HG02678 (cell line): ENCODE measurements around the gene ADGRF3.
"Not testable (repeated sequence)": the region's sequence is repeated elsewhere in the genome, so short reads cannot be mapped to it uniquely, and the experiment has no call there.

ENCODE experiments used
- ATAC-seq: cut with Tn5 transposase; IDR thresholded peaks from one replicate; pipeline ENCODE4 v1.9.1; 2021; ENCODE audit warnings: mild to moderate bottlenecking, moderate library complexity; ENCODE audit not compliant: unreplicated experiment

Gene ADGRF3, protein sequence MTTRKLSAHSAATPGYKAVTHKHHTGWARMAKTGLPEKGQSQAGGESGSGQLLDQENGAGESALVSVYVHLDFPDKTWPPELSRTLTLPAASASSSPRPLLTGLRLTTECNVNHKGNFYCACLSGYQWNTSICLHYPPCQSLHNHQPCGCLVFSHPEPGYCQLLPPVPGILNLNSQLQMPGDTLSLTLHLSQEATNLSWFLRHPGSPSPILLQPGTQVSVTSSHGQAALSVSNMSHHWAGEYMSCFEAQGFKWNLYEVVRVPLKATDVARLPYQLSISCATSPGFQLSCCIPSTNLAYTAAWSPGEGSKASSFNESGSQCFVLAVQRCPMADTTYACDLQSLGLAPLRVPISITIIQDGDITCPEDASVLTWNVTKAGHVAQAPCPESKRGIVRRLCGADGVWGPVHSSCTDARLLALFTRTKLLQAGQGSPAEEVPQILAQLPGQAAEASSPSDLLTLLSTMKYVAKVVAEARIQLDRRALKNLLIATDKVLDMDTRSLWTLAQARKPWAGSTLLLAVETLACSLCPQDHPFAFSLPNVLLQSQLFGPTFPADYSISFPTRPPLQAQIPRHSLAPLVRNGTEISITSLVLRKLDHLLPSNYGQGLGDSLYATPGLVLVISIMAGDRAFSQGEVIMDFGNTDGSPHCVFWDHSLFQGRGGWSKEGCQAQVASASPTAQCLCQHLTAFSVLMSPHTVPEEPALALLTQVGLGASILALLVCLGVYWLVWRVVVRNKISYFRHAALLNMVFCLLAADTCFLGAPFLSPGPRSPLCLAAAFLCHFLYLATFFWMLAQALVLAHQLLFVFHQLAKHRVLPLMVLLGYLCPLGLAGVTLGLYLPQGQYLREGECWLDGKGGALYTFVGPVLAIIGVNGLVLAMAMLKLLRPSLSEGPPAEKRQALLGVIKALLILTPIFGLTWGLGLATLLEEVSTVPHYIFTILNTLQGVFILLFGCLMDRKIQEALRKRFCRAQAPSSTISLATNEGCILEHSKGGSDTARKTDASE

DNA sequence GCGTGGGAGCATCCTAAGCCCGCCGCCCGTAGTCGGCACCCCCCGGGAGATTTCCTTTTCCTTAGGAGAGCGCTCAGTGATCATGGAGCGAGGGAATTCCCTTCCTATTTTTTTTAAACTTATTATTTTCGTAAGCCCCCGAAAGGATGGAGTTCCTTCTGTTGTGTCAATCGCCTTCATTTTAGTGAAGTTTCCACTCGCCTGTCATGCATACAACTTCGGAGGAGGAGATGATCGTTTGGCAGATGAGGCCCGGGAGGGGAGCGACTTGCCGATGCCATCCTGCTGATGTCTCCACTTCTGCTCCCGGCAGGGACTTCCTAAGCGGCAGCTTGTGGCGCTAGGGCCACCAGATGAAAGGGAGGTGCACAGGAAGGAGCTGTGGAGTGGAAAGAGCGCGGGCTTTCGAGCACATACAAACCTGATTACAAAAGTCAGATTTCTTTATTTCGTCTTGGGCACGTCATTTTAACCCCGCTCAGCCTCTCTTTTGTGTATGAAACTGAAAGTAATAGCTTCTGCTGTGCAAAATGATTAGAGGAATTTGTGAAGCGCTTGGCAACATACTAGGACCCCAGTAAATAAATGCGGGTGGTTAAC is at the start of gene ADGRF3:
Gene ADGRF3 (minus strand): TSS at position 336 of the 600 bp plus-strand sequence. CDS start 555 bp downstream, outside the sequence.
- ATAC-seq, result no peak

DNA sequence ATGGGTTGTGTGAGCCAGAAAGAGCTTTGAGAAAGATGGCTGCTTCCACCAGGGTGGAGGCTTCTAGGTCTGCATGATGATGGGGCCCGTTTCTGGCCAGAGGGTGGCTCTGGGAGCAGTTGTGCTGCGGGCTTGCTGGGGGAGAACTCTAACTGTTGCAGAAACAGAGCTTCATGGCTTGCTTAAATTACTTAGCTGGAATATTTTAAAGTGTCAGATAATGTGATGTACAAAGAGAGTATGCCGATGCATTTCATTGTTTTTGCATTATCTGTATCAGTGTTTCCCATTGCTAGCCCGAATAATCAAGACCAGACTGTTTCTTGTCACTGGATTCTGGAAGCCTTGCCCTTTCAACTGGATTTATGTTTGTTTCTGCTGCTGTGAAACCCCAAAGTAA is 48.8 kb upstream of the ADGRF3 start:
- no peak for ATAC-seq

DNA sequence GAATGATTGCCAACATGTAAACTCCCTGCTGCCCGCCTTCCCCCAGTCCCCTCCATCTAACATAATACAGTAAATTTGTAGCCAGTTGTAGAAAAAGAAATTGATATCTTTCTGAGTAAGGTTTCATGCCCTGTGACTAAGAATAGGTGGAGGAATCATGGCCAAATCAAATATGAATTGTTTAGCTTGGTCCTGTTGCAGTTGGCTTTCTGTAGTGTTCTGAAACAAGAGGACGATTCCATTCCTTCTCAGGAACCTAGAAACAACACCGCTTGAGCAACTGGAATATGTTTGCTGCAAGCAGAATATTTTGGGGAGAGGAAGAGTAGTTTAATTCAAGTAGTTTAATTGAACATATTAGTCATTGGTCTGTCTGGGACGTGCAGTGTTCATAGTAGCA is 48.1 kb upstream of the ADGRF3 start:
- ATAC-seq, result no peak

DNA sequence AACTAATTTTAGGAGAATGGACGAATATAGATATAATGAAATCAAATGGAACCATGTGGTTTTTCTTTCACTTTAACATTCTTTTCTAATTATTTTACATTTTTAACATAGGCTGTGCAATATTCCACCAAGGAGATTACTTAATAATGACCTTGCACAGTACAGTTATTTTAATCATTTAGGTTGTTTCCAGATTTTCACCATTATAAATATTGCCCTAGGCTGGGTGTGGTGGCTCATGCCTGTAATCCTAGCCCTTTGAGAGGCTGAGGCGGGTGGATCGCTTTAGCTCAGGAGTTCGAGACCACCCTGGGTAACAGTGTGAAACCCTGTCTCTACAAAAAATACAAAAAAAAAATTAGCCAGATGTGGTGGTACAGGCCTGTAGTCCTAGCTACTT is 40.6 kb upstream of the ADGRF3 start:
- ATAC-seq, result no peak

DNA sequence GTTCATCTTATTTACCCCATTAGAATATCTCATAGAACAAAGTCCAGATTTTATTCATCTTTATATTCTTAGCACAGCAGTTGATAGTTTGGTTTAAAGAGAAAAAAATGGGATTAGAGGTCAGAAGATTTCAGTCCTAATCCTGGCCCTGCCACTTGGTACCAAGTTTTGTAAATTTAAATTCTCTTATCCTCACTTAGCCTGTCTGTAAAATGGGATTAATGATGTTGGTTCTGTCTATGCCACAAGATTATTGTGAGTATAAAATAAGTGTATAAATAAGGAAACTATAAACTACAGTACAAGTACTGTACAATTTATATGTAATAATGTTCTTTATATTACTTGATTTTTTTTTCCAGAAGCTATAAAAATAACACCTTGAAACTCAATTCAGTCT is 38.0 kb upstream of the ADGRF3 start:
- no peak for ATAC-seq

DNA sequence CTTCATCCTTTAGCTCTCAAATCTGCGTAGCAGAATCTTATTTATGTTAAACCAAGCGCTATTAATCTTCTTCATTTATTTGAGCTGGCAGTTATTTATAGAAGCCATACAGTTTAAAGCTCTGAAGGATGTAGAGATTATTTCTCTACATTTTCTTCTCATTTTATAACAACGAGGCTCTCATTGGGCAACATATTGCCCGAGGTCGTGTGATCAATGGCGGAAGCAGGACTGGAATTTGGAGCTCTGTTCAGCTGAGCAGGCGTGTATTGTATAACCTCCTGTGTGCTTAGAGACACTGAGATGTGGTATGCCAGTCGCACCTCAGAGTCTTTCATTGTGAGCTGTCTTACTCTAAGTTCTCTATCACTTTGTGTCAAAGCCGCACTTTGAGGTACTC is 37.6 kb upstream of the ADGRF3 start:
- ATAC-seq, result no peak

DNA sequence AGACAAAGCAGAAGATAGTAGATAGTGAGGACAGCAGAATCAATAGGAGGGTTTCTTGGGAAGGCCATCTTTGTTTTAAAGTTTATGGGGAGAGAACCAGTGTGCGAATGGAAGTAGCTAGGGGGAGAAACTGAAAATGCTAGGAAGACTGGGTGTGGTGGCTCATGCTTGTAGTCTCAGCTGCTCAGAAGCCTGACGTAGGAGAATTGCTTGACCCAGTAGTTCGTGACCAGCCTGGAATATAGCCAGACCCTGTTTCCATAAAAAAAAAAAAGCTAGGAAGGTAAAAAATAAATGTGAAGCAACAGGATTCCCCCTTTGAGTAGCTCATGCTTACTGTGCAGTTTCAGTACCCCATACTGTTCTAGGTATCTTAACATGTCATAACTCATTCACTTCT is 36.0 kb upstream of the ADGRF3 start:
- ATAC-seq, result no peak

DNA sequence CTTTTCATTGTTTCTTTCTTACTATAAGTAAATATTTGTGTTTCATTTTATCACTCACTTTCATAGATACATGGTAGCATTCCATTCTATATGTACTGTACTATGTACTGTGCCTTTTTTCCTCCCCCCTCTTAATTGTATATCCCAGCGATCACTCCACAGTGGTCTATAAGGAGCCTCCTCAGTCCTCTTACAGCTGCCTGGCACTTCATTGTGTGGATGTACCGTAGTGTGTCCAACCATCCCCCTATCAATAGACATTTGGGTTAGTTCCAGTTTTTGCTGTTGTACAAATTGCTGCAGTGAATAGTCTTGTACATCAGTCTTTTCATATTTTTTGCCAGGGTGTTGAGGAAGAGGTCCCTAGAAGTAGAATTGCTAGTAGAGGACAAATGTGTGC is 33.7 kb upstream of the ADGRF3 start:
- ATAC-seq, result no peak

DNA sequence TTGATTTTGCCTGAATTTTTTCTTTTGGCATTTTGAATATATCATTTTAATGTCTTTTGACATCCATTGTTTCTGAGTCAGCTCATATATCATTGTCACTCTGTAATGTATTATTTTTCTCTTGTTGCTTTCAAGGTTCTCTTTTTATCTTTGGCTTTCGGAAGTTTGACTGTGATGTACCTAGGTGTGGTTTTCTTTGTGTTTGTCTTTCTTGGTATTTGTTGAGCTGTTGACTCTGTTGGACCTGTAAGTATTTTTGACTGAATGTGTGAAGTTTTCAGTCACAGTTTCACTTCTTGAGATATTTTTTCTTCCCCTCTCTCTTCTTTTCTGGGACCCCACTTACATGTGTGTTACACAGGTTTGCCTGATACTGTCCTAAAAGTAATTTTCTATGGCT is 30.2 kb upstream of the ADGRF3 start:
- ATAC-seq, result no peak

DNA sequence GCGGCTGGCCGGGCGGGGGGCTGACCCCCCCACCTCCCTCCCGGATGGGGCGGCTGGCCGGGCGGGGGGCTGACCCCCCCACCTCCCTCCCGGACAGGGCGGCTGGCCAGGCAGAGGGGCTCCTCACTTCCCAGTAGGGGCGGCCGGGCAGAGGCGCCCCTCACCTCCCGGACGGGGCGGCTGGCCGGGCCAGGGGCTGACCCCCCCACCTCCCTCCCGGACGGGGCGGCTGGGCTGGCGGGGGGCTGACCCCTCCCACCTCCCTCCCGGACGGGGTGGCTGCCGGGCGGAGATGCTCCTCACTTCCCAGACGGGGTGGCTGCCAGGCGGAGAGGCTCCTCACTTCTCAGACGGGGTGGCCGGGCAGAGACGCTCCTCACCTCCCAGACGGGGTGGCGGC is 24.3 kb upstream of the ADGRF3 start:
- ATAC-seq, result not testable (repeated sequence)

DNA sequence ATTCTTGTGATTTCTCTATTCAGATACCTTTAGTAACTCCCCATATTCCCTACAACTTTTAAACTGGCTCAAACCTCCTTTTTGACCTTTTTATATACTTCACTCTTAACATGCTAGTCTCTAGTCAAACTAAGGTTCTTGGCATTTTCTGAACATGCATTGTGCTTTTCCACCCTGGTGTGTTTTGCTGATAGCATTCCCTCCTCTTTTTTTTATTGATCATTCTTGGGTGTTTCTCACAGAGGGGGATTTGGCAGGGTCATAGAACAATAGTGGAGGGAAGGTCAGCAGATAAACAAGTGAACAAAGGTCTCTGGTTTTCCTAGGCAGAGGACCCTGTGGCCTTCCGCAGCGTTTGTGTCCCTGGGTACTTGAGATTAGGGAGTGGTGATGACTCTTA is 23.1 kb upstream of the ADGRF3 start:
- ATAC-seq, result not testable (repeated sequence)

DNA sequence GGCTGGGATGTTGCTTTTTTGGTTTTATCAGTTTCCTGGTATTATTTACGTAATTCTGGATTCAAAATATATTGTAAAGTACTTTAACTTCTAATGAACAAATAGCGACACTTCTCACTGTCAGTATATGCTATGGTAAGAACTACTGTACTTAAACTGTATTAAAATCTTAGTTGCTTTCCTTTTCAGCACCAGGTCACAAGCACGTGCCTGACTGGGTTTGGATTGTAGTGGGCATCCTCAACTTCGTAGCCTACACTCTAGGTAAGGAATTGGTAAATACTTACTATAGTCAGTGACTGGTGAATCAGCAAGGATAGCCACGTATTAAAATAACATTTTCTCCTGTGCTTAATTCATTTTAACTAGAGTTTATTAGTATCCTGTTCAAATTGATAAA is 20.4 kb upstream of the ADGRF3 start:
- no peak for ATAC-seq

DNA sequence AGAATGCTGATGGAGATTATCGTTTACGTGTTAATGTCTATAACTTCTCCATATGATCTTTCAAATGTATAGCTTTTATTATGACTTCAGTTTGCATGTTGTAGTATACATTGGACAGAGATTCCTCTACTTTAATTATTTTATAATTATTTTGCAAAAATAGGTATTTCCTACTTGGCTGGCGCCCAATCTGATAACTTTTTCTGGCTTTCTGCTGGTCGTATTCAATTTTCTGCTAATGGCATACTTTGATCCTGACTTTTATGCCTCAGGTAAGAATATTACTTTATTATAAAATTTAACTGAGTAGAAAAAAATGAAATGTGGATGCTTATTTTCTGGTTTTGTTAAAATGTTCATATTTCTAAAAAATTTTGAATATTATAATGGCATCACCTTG is 18.1 kb upstream of the ADGRF3 start:
- ATAC-seq, result no peak

DNA sequence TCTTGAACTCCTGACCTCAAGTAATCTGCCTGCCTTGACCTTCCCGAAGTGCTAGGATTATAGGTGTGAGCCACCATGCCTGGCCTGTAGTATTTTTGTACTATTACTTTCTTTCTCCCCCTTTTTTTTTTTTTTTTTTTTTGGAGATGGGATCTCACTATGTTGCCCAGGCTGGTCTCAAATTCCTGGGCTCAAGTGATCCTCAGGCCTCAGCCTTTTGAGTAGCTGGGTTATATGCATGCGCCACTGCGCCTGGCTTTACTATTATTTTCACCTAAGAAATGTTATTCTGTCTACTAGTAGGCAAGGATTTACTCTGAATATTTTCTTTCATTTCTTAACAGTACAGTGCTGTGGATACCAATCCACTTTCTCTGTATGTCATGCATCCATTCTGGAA is 17.4 kb upstream of the ADGRF3 start:
- ATAC-seq, result no peak

DNA sequence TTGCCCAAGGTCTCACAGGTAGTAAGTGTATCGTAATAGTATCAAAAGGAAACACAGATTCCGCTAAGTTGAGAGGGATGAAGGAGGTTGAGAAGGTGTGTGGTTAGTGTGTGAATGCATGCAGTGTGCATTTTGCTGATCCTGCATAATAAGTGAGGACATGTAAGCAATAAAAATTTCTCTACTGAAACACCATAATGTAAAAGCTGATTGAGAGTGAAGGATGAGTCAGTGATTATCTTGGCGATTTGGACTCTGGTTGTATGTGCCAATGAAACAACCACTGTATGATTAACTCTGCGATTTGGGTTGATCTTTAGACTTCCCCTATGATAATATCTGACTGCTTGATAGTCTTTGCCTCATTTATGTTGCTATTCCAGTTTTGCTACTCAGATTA is 16.7 kb upstream of the ADGRF3 start:
- ATAC-seq, result no peak

DNA sequence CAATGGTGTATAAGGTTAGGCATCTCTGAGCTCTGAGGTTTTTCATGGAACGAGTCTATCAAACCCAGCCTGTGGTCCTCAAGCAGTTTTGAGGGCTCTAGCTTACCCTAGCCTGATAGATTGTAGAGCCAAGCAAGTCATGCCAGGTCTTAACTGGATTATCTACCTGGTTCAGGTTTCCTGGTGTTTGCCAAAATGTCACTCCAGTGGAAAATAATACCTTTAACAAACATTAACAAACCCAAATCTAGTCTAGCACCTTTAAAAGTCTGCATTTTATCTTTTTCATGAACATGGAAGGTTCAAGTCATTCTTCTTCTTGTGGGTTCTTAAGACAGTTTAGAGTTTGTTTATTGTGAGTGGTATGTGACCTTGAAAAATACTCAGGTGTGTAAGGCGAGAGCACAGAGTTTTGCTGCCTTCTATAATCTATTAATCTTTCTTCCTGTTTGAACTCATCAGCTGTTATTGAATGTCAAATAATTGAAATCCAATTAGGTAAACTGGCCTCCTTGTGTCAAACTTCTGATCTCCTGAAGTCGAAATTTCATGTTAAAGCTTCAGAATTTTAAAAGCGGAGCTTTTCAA is 13.4 kb upstream of the ADGRF3 start:
- ATAC-seq, result no peak

DNA sequence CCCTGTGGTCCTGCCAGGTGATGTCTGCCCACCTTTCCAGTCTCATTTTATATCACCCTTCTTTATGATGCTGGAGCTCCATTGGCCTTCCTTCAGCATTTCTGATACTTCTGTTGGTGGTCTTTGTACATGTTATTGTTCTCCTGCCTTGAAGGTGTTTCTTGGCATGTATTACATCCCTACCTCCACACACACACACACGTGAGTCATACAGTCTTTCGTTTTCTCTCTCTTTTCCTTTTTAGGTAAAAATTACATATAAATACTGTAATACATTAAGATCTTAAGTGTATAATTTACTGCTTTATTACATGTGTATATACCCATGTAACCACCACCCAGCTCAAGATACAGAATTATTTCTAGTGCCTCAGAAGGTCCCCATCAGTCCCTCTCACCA is 10.2 kb upstream of the ADGRF3 start:
- ATAC-seq, result no peak

DNA sequence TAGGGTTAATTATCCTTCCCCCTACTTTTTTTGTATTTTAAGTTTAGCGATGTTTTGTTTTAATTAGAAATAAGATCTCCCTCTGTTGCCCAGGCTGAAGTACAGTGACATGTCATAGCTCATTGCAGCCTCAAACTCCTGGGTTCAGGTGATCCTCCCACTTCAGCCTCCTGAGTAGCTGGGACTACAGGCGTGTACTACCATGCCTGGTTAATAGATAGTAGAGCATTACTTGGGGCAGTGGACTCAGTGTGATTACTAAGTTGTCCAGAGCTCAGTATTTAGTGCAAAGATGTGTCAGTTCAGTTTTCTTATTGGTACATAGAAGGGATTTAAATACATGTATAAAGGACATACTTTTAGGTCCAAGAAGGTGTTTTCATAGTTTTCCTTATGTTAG is 9.5 kb upstream of the ADGRF3 start:
- ATAC-seq, result no peak

DNA sequence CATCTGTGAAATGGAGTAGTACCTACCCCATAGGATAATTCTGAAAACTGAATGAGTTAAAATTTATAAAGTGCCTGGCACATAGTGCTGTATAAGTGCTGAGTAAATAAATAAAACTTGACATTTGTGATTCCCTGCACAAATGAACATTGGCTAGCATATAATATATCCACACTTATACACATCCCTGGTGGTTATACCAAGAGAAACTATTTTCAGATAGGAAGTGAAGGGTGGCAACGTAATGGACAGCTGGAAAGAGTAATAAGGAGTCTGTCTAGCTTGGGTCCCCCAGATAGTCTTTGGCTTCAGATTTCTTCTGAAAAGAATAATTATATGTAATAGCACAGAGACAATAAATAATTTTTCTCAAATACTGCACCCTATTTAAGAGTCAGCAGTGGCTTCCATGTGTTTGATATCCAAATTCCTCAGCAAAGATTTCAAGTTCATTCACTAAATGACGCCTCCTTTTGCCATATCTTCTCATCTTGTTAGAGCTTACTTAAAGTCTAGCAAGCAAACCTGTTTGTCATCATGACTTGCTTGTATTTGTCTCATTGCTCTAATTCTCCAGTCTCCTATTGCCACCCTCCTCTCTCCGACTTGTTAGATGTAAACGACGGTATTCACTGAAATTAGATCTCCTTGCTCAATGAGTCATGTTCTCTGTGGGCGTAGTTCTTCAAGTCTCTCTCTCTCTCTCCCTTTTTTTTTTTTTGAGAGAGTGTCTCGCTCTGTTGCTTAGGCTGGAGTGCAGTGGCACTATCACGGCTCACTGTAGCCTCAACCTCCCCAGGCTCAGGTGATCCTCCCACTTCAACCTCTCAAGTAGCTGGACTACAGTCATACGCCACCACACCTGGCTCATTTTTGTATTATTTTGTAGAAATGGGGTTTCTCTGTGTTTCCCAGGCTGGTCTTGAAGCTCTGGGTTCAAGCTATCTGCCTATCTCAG is 8.7 kb upstream of the ADGRF3 start:
- ATAC-seq, result no peak

DNA sequence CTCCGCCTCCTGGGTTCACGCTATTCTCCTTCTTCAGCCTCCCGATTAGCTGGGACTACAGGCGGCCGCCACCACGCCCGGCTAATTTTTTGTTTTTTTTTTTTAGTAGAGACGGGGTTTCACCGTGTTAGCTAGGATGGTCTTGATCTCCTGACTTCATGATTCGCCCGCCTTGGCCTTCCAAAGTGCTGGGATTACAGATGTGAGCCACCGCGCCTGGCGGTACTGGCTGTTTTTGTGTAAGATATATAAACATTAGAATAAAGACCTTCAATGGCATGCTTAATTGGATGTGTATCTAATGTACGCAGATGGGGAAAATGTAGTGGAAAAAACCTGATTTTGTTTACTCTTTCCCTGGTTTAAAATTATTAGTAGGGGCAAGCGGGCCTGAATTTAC is 7.9 kb upstream of the ADGRF3 start:
- ATAC-seq, result not testable (repeated sequence)
